ENCODE results near the gene MRPL10. TPM values are rescaled to one million over a fixed set of nuclear protein-coding genes. Genes with fewer than 3 reads are reported as not detected.

The MRPL10 gene
- total RNA-seq, 1 experiment from 2014 or later: 49.3 TPM

- intact Hi-C loops (cut with micrococcal nuclease): no loop called here
- H3K4me3 Mint-ChIP-seq (ENCODE audit: unreplicated experiment): peak overlapping the region; percentile 81
- H3K36me3 Mint-ChIP-seq (ENCODE audit: insufficient read depth, unreplicated experiment): no peaks in the 10 kb centered on the region
- peak overlapping the region; percentile 65 for H3K27ac Mint-ChIP-seq (ENCODE audit: low read depth, unreplicated experiment)
- ChIA-PET CTCF (interaction anchor here (0.6 to 18.5 kb wide), 11 partner anchors 9 to 1653 kb away, joined by 3 to 523 read pairs (median 7); partner anchors contain the start of genes LRRC46, MRPL10, PNPO and SP2), POLR2A (interaction anchor here (0.5 to 8.0 kb wide), 9 partner anchors 9 to 708 kb away, joined by 3 to 178 read pairs (median 4); partner anchors contain the start of genes LRRC46, MRPL10, PNPO and PRR15L)
- H3K27me3 Mint-ChIP-seq (ENCODE audit: insufficient read depth, unreplicated experiment): no peaks in the 10 kb centered on the region
- no peak for TF ChIP-seq CTCF (IDR thresholded peaks at IDR 0.05; ENCODE audit: unreplicated experiment)
- H3K4me1 Mint-ChIP-seq (ENCODE audit: insufficient read depth, unreplicated experiment): peaks cover 7% of the 10 kb centered on the region
- no peaks in the 10 kb centered on the region for H3K9me3 Mint-ChIP-seq (ENCODE audit: unreplicated experiment)
- no TSS peak for BruUV-seq (replicated peaks)
- no peak for DNase-seq (ENCODE audit: unreplicated experiment)
Observed at GRCh38 chr17:47840001-47840741, 8.8 kb upstream of the MRPL10 start.

- Mint-ChIP-seq H3K4me3 (ENCODE audit: unreplicated experiment) (no peak overlapping the region), H3K27me3 (ENCODE audit: insufficient read depth, unreplicated experiment) (no peaks in the 10 kb centered on the region), H3K4me1 (ENCODE audit: insufficient read depth, unreplicated experiment) (peaks cover 7% of the 10 kb centered on the region), H3K27ac (ENCODE audit: low read depth, unreplicated experiment) (no peak overlapping the region), H3K9me3 (ENCODE audit: unreplicated experiment) (no peaks in the 10 kb centered on the region), H3K36me3 (ENCODE audit: insufficient read depth, unreplicated experiment) (no peaks in the 10 kb centered on the region)
- BruUV-seq (replicated peaks): no TSS peak
- ChIA-PET POLR2A (interaction anchor here (1.3 to 8.0 kb wide), 2 partner anchors 53 to 118 kb away, joined by 4 to 178 read pairs; partner anchors contain the start of genes PRR15L and SP2), CTCF (interaction anchor here (0.5 to 18.5 kb wide), 3 partner anchors 49 to 110 kb away, joined by 3 to 523 read pairs (median 3); partner anchors contain the start of gene SP2)
- no peak for DNase-seq (ENCODE audit: unreplicated experiment)
- intact Hi-C loops (cut with micrococcal nuclease): no loop called here
- no peak for TF ChIP-seq CTCF (IDR thresholded peaks at IDR 0.05; ENCODE audit: unreplicated experiment)
Observed at GRCh38 chr17:47839071-47839470, 7.7 kb upstream of the MRPL10 start.

DNA sequence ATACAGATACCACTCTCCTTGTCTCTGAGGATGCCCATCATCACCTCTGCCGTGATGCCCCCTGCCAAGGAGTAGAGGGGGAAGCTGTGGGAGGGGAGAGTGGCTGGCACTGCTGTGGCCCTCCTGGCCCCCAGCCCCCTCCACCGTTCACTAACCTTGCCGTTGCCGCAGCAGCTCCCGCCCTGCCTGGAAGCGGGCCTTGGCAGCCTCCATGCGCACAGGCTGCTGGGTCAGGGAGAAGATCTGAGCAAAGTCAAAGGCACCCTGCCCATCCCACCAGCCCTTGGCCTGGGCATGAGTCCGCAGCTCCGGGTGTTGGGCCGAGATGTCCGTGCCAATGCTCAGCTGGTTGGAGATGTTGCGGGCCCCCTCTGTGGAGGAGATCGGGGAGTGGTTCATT, 7.3 kb upstream of the MRPL10 start:
- no peaks in the 10 kb centered on the region for H3K9me3 Mint-ChIP-seq (ENCODE audit: unreplicated experiment)
- TF ChIP-seq CTCF (IDR thresholded peaks at IDR 0.05; ENCODE audit: unreplicated experiment): no peak
- no peak overlapping the region for H3K27ac Mint-ChIP-seq (ENCODE audit: low read depth, unreplicated experiment)
- DNase-seq (ENCODE audit: unreplicated experiment): no peak
- CTCF ChIA-PET: interaction anchor here (0.5 to 18.5 kb wide), 3 partner anchors 50 to 111 kb away, joined by 3 to 523 read pairs (median 3); partner anchors contain the start of gene SP2
- H3K36me3 Mint-ChIP-seq (ENCODE audit: insufficient read depth, unreplicated experiment): no peaks in the 10 kb centered on the region
- intact Hi-C loops (cut with micrococcal nuclease): no loop called here
- no TSS peak for BruUV-seq (replicated peaks)
- H3K4me1 Mint-ChIP-seq (ENCODE audit: insufficient read depth, unreplicated experiment): peaks cover 7% of the 10 kb centered on the region
- H3K4me3 Mint-ChIP-seq (ENCODE audit: unreplicated experiment): no peak overlapping the region
- no peaks in the 10 kb centered on the region for H3K27me3 Mint-ChIP-seq (ENCODE audit: insufficient read depth, unreplicated experiment)
- POLR2A ChIA-PET: no interaction called here

GRCh38 chr17:47837401-47838039, 6.2 kb upstream of the MRPL10 start:
- TF ChIP-seq CTCF (IDR thresholded peaks at IDR 0.05; ENCODE audit: unreplicated experiment): no peak
- Mint-ChIP-seq H3K9me3 (ENCODE audit: unreplicated experiment) (no peaks in the 10 kb centered on the region), H3K4me3 (ENCODE audit: unreplicated experiment) (no peak overlapping the region), H3K36me3 (ENCODE audit: insufficient read depth, unreplicated experiment) (no peaks in the 10 kb centered on the region), H3K27me3 (ENCODE audit: insufficient read depth, unreplicated experiment) (no peaks in the 10 kb centered on the region), H3K4me1 (ENCODE audit: insufficient read depth, unreplicated experiment) (no peaks in the 10 kb centered on the region), H3K27ac (ENCODE audit: low read depth, unreplicated experiment) (no peak overlapping the region)
- no peak for DNase-seq (ENCODE audit: unreplicated experiment)
- ChIA-PET CTCF (interaction anchor here (0.5 to 1.6 kb wide), 5 partner anchors 7 to 195 kb away, joined by 3 to 5 read pairs (median 3); no protein-coding TSS in a partner anchor), POLR2A (no interaction called here)
- intact Hi-C loops (cut with micrococcal nuclease): no loop called here
- BruUV-seq (replicated peaks): no TSS peak
